Upper lobe of right lung (tissue), 1 donor: ENCODE results near the gene FRMD4A. TPM values are rescaled to one million over a fixed set of nuclear protein-coding genes. Genes with fewer than 3 reads are reported as not detected.

Experiments
- ATAC-seq: fragments of 200-7000 bp; cut with Tn5 transposase; one replicate; pipeline ENCODE4 v1.9.1; 2020; ENCODE audit warnings: mild to moderate bottlenecking, moderate library complexity
- DNase-seq: peaks from one replicate; pipeline ENCODE4 v3.0.0-alpha.2; 2020
- H3K27ac ChIP-seq: fragments of 200-600 bp; one replicate; pipeline ENCODE4 v1.8.0; 2022
- H3K27me3 ChIP-seq: fragments of 200-600 bp; one replicate; pipeline ENCODE4 v1.8.0; 2022; ENCODE audit warnings: mild to moderate bottlenecking
- H3K36me3 ChIP-seq: fragments of 200-600 bp; one replicate; pipeline ENCODE4 v1.8.0; 2022
- H3K4me1 ChIP-seq: fragments of 200-600 bp; one replicate; pipeline ENCODE4 v1.8.0; 2022
- H3K4me3 ChIP-seq: fragments of 200-600 bp; one replicate; pipeline ENCODE4 v1.8.0; 2022; ENCODE audit warnings: mild to moderate bottlenecking
- H3K9me3 ChIP-seq: fragments of 200-600 bp; one replicate; pipeline ENCODE4 v1.8.0; 2022
- CTCF ChIP-seq: fragments of 200-600 bp; IDR thresholded peaks from one replicate; pipeline ENCODE4 v1.8.0; 2022; ENCODE audit warnings: antibody characterized with exemption
- intact Hi-C: fragments of 100-400 bp; cut with DNase I; formaldehyde crosslinking; loops from one replicate; pipeline ENCODE4 v1.11.0; 2022
- total RNA-seq: library from RNA; stranded (reverse); fragmentation: NEBNext Ultra II Directional; extraction: Animal tissue kit (Norgen Biotek cat#: 25700); gene quantifications from one replicate; pipeline ENCODE4 v1.2.1, GENCODE V29; 2021
- donor health status: DM: no; HTN: yes; CAD: no; lungs with severe emphysema.

FRMD4A gene
- total RNA-seq, 1 donor from 2014 or later, result 38.3 TPM

GRCh38 chr10:13990392-13990805 lies 340.3 kb downstream of the FRMD4A start:
- Histone ChIP-seq H3K27me3 (no peaks in the 10 kb centered on the region), H3K36me3 (no peaks in the 10 kb centered on the region), H3K9me3 (no peaks in the 10 kb centered on the region), H3K27ac (peak overlapping the region; percentile 63), H3K4me3 (no peak overlapping the region), H3K4me1 (peaks cover 25% of the 10 kb centered on the region)
- intact Hi-C loops, result no loop called here
- peak; percentile 72 for ATAC-seq
- TF ChIP-seq CTCF, result no peak
- DNase-seq, result no peak

GRCh38 chr10:13989616-13990015 lies 341.1 kb downstream of the FRMD4A start:
- Histone ChIP-seq H3K36me3 (no peaks in the 10 kb centered on the region), H3K27me3 (no peaks in the 10 kb centered on the region), H3K9me3 (no peaks in the 10 kb centered on the region), H3K4me1 (peaks cover 28% of the 10 kb centered on the region), H3K4me3 (no peak overlapping the region), H3K27ac (peak overlapping the region; percentile 63)
- no peak for TF ChIP-seq CTCF
- ATAC-seq (no peak), DNase-seq (no peak)
- intact Hi-C loops, result no loop called here

- H3K27ac ChIP-seq, result no peak overlapping the region
- DNase-seq, result no peak
- ATAC-seq, result no peak
- no peaks in the 10 kb centered on the region for H3K9me3 ChIP-seq
- H3K27me3 ChIP-seq, result no peaks in the 10 kb centered on the region
- TF ChIP-seq CTCF, result no peak
- H3K36me3 ChIP-seq, result no peaks in the 10 kb centered on the region
- peaks cover 28% of the 10 kb centered on the region for H3K4me1 ChIP-seq
- no peak overlapping the region for H3K4me3 ChIP-seq
- intact Hi-C loops, result no loop called here
Measured at GRCh38 chr10:13987446-13987845, 343.3 kb downstream of the FRMD4A start.

- H3K27ac ChIP-seq, result no peak overlapping the region
- H3K4me3 ChIP-seq, result no peak overlapping the region
Measured at GRCh38 chr10:13984647-13985155, 346.0 kb downstream of the FRMD4A start.

DNA sequence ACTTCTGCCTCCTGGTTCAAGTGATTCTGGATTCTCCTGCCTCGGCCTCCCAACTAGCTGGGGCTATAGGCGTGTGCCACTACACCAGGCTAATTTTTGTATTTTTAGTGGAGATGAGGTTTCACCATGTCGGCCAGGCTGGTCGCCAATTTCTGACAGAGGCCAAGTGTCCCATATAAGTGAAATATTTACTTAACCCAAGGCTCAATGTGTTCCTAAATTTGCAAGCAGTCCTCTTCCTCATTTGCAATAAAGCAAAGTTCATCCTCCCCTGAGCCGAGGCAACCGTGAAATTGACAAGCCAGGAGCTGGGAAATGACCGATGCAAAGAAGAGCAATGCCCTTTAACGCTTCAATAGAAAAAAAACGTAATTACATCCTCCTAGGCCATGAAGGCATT lies 347.7 kb downstream of the FRMD4A start:
- H3K36me3 ChIP-seq, result no peaks in the 10 kb centered on the region
- H3K27me3 ChIP-seq, result no peaks in the 10 kb centered on the region
- H3K4me3 ChIP-seq, result no peak overlapping the region
- H3K4me1 ChIP-seq, result peaks cover 3% of the 10 kb centered on the region
- TF ChIP-seq CTCF, result no peak
- DNase-seq (no peak), ATAC-seq (no peak)
- no peak overlapping the region for H3K27ac ChIP-seq
- no peaks in the 10 kb centered on the region for H3K9me3 ChIP-seq
- intact Hi-C loops, result no loop called here

More at GRCh38 chr10:13984647-13985155, 346.0 kb downstream of the FRMD4A start:
- intact Hi-C loops, result no loop called here
- Histone ChIP-seq H3K36me3 (no peaks in the 10 kb centered on the region), H3K9me3 (no peaks in the 10 kb centered on the region), H3K27me3 (no peaks in the 10 kb centered on the region), H3K4me1 (peaks cover 8% of the 10 kb centered on the region)
- DNase-seq (no peak), ATAC-seq (peak; percentile 64)
- no peak for TF ChIP-seq CTCF

GRCh38 chr10:13978533-13979115 lies 352.1 kb downstream of the FRMD4A start:
- no peak for ATAC-seq
- TF ChIP-seq CTCF, result no peak

More at GRCh38 chr10:13978533-13979115, 352.1 kb downstream of the FRMD4A start:
- Histone ChIP-seq H3K9me3 (no peaks in the 10 kb centered on the region), H3K4me3 (no peak overlapping the region), H3K27me3 (no peaks in the 10 kb centered on the region), H3K4me1 (no peaks in the 10 kb centered on the region), H3K36me3 (no peaks in the 10 kb centered on the region), H3K27ac (no peak overlapping the region)
- intact Hi-C loops, result no loop called here
- DNase-seq, result no peak
